Karpas-422 (cell line): Measurements from ENCODE around the gene C1orf87. TPM values are rescaled to one million over a fixed set of nuclear protein-coding genes. Genes with fewer than 3 reads are reported as not detected.

ENCODE experiments used
- DNase-seq: peaks from one replicate; pipeline ENCODE4 v3.0.0-alpha.2; 2015
- H2AFZ ChIP-seq: fragments of 200-600 bp; sonication (generic); 2 replicates; pipeline ENCODE4 v1.6.1; 2014; ENCODE audit warnings: antibody characterized with exemption, low read length, mixed read lengths
- H3K27ac ChIP-seq: fragments of 200-600 bp; sonication (generic); 2 replicates; pipeline ENCODE4 v1.5.1; 2014; ENCODE audit warnings: mild to moderate bottlenecking, low read length, moderate library complexity
- H3K27me3 ChIP-seq: fragments of 200-600 bp; sonication (generic); 2 replicates; pipeline ENCODE4 v1.6.1; 2014; ENCODE audit warnings: low read length, mixed read lengths
- H3K36me3 ChIP-seq: fragments of 200-600 bp; sonication (generic); 2 replicates; pipeline ENCODE4 v1.6.1; 2014; ENCODE audit warnings: low read length, mixed read lengths; ENCODE audit not compliant: insufficient read depth
- H3K4me1 ChIP-seq: fragments of 200-600 bp; sonication (generic); 2 replicates; pipeline ENCODE4 v1.6.1; 2014; ENCODE audit warnings: mild to moderate bottlenecking, low read length, mixed read lengths
- H3K4me2 ChIP-seq: fragments of 200-600 bp; sonication (generic); 2 replicates; pipeline ENCODE4 v1.6.1; 2014; ENCODE audit warnings: low read length, low read depth, mild to moderate bottlenecking; ENCODE audit not compliant: poor library complexity, severe bottlenecking
- H3K4me3 ChIP-seq: fragments of 200-600 bp; sonication (generic); 2 replicates; pipeline ENCODE4 v1.5.1; 2014; ENCODE audit warnings: mild to moderate bottlenecking, antibody characterized with exemption, low read length, mixed read lengths
- H3K79me2 ChIP-seq: fragments of 200-600 bp; sonication (generic); 2 replicates; pipeline ENCODE4 v1.6.1; 2014; ENCODE audit warnings: mild to moderate bottlenecking, low read length, mixed read lengths
- H3K9ac ChIP-seq: fragments of 200-600 bp; sonication (generic); 2 replicates; pipeline ENCODE4 v1.6.0; 2014; ENCODE audit warnings: low read length
- H3K9me2 ChIP-seq: fragments of 200-600 bp; sonication (generic), shearing (Covaris generic); replicated peaks from 2 replicates; pipeline ENCODE4 v1.6.0; 2014; ENCODE audit warnings: mild to moderate bottlenecking, low read length, moderate library complexity; ENCODE audit not compliant: insufficient read depth
- H3K9me3 ChIP-seq: fragments of 300-700, 200-600 bp; sonication (generic); 2 replicates; pipeline ENCODE4 v1.6.1; 2014; ENCODE audit warnings: low read length, mixed read lengths
- H4K20me1 ChIP-seq: fragments of 200-600 bp; sonication (generic); 2 replicates; pipeline ENCODE4 v1.6.1; 2014; ENCODE audit warnings: mild to moderate bottlenecking, antibody characterized with exemption, low read length, low read depth; ENCODE audit not compliant: insufficient read depth
- small RNA-seq: library from RNA; depleted of rRNA; stranded (forward); fragments of <200 nt; gene quantifications from one replicate; pipeline ENCODE3, GENCODE V24; 2014
- total RNA-seq: library from RNA; depleted of rRNA; stranded (reverse); fragments of >200 nt; shearing (Covaris generic); gene quantifications from 2 replicates; pipeline ENCODE4 v1.2.3, GENCODE V29; 2014; ENCODE audit warnings: low replicate concordance; rRNA removed

Gene C1orf87
- total RNA-seq, 1 experiment from 2014 or later, result not detected

DNA sequence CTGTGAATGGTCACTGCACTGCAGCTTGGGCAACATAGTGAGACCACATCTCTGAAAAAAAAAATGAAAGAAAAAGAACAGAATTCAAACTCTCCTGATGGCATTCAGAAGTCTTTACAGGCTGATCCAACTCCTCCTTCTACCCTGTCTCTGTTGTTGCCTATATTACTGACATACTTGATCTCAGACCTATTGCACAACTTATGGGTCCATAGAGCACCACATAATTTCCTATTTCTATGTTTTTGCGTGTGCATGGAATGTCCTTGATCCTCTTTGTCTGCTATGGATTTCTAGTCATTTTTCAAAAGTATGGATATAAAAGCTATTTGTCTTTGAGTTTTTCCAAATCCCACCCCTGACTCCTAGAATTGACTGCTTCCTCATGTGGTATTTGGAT lies 124.6 kb downstream of the C1orf87 start:
- Histone ChIP-seq H3K9ac (no peak overlapping the region), H4K20me1 (no peaks in the 10 kb centered on the region), H3K4me3 (no peak overlapping the region), H3K4me1 (no peaks in the 10 kb centered on the region), H3K4me2 (no peak overlapping the region), H3K36me3 (no peaks in the 10 kb centered on the region), H3K79me2 (no peaks in the 10 kb centered on the region), H3K27me3 (no peaks in the 10 kb centered on the region), H3K9me2 (no peaks in the 10 kb centered on the region), H3K27ac (no peak overlapping the region), H2AFZ (no peak overlapping the region), H3K9me3 (no peaks in the 10 kb centered on the region)
- DNase-seq, result no peak

DNA sequence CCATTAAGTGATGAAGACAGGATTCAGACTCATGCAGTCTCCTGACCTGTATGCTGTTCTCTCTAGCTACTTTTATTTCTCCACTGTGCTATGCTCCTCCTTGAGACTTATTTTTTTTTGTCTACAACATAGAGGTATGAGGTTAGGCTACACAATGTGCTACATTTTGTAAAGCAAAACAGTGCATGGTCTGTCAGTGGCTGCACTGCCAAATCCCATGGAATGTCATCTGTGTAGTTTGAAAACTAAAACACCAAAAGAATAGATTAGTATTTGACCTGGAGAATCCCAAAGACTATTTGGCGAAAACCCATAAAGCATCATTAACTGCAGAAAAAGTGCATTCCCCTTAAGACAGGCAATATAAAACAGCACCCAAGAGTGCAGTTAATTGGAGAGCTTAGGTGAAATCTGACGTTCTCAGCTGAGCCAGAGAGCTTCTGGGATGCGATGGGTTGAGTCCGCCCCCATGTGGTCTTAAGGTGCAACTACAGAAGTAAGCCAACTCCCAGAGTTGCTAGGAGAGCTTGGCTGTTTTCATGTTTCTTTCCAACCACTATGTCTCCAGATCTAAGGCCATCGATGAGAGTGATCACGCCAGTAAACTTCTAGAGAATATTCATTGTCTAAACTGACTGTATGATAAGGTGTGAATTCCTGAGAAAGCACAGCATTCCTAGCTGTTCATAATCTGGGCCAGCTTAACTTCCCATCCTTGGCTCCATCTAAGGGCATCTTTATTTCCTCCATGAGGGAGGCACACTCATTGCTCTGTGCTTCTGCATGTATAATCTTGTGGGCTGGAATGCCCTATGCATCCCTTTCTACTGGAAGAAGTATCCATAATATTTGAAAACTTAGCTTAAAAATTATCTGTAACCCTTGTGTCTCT lies 126.3 kb downstream of the C1orf87 start:
- H3K79me2 ChIP-seq, result no peaks in the 10 kb centered on the region
- no peak overlapping the region for H3K4me3 ChIP-seq
- peak; percentile 84 for DNase-seq
- H3K4me2 ChIP-seq, result no peak overlapping the region
- no peak overlapping the region for H2AFZ ChIP-seq
- H3K36me3 ChIP-seq, result no peaks in the 10 kb centered on the region
- no peak overlapping the region for H3K27ac ChIP-seq
- H3K4me1 ChIP-seq, result no peaks in the 10 kb centered on the region
- no peaks in the 10 kb centered on the region for H3K9me3 ChIP-seq
- no peak overlapping the region for H3K9ac ChIP-seq
- no peaks in the 10 kb centered on the region for H3K27me3 ChIP-seq
- H4K20me1 ChIP-seq, result no peaks in the 10 kb centered on the region
- no peaks in the 10 kb centered on the region for H3K9me2 ChIP-seq

DNA sequence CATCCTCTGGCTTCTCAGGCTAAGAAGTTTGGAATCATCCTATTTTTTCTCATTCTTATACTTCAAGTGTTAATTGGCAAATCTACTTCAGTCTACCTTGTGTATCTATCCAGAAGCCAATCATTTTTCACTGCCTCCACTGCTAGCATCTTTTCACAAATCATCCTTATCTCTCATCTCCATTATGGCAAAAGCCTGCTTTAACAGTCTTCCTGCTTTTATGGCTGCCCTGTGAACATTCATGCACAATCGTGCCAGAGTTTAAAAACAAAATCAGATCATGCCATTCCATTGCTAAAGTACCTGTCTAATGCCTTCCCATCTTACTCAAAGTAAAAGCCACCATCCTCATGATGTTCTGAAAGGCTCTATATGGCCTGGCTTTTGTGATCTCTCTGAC lies 127.8 kb downstream of the C1orf87 start:
- Histone ChIP-seq H3K27me3 (no peaks in the 10 kb centered on the region), H3K4me2 (no peak overlapping the region), H3K4me1 (no peaks in the 10 kb centered on the region), H3K9me3 (no peaks in the 10 kb centered on the region), H3K79me2 (no peaks in the 10 kb centered on the region), H3K36me3 (no peaks in the 10 kb centered on the region), H3K9me2 (no peaks in the 10 kb centered on the region), H4K20me1 (no peaks in the 10 kb centered on the region), H3K9ac (no peak overlapping the region), H3K27ac (no peak overlapping the region), H3K4me3 (no peak overlapping the region), H2AFZ (no peak overlapping the region)
- DNase-seq, result no peak

Small RNAs within 50 kb of the gene (small RNA-seq; reads per million reads assigned to genes)
- not detected for gene RN7SL475P

Other genes with a start within 250 kb of the C1orf87 start
- not detected in 2 replicates for gene CYP2J2, start 147.0 kb downstream of the C1orf87 start, total RNA-seq